Measurements from ENCODE around the gene NPIPB8.
"Not testable (repeated sequence)": the region's sequence is repeated elsewhere in the genome, so short reads cannot be mapped to it uniquely, and the experiment has no call there.

NPIPB8 gene

GRCh38 chr16:28639959-28640358 is 2.1 kb downstream of the NPIPB8 start:
- not testable (repeated sequence) for DNase-seq

DNA sequence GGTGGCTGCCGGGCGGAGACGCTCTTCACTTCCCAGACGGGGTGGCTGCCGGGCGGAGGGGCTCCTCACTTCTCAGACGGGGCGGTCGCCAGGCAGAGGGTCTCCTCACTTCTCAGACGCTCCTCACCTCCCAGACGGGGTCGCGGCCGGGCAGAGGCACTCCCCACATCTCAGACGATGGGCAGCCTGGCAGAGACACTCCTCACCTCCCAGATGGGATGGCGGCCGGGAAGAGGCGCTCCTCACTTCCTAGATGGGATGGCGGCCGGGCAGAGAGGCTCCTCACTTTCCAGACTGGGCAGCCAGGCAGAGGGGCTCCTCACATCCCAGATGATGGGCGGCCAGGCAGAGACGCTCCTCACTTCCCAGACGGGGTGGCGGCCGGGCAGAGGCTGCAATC is 28.4 kb downstream of the NPIPB8 start:
- not testable (repeated sequence) for DNase-seq

DNA sequence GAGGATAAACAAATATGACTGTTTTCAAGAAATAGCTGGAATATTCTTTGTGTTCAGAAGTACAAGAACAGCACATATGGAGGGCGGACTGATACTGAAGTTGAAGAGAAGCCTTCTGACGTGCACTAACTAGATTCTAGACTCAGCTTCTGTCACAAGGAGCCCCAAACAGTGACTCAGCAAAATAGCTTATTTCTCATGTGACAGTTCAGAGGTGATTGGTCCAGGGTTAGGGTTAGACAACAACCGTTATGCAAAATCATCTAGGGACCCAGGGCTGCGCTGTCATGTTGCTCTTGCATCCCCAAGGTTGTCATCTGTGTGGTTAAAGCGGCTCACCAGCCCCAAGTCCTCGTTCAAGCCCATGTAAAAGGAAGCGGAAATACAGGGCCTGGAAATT is 29.6 kb downstream of the NPIPB8 start:
- DNase-seq, result not testable (repeated sequence)

- DNase-seq, result not testable (repeated sequence)
These were observed 30.3 kb downstream of the NPIPB8 start for GRCh38 chr16:28668199-28668598.

- not testable (repeated sequence) for DNase-seq
These were observed 50.6 kb downstream of the NPIPB8 start for GRCh38 chr16:28688327-28688952.

- not testable (repeated sequence) for DNase-seq
These were observed 51.6 kb downstream of the NPIPB8 start for GRCh38 chr16:28689425-28689824.

DNA sequence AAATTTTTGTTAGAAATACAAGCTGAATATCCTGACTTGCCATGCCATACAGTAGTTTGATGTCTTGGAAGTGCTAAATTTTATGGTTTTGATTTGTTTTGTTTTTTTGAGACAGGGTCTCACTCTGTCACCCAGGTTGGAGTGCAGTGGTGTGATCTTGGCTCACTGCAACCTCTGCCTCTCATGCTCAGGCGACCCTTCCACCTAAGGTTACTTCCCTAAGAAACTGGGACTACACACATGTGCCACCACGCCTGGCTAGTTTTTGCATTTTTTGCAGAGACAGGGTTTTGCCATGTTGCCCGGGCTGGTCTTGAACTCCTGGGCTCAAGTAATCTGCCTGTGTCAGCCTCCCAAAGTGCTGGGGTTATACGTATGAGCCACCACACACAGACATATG is 53.9 kb downstream of the NPIPB8 start:
- not testable (repeated sequence) for DNase-seq

- DNase-seq, result not testable (repeated sequence)
These were observed 55.5 kb downstream of the NPIPB8 start for GRCh38 chr16:28693257-28693950.

GRCh38 chr16:28699792-28700191 is 61.9 kb downstream of the NPIPB8 start:
- DNase-seq, result not testable (repeated sequence)

DNA sequence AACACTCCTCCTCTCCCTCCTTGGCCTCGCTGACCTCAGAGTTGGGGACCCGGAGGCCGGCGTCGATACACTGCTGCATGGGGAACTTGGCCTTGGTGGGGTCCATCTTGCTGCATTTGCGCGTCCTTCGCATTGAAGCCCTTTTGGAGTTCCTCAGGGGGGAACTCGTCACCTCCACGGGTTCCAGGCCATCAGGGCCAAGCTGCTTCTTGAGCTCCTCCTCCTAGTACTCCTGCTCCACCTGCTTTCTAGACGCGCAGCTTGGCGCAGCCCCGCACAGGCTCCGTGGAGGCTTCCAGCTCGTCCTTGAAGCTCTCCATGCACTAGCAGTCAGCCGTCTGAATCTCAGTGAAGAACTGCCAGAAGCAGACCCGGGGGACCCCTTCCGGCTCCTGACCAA is 62.5 kb downstream of the NPIPB8 start:
- DNase-seq, result not testable (repeated sequence)

- not testable (repeated sequence) for DNase-seq
These were observed 63.5 kb downstream of the NPIPB8 start for GRCh38 chr16:28701384-28701783.

DNA sequence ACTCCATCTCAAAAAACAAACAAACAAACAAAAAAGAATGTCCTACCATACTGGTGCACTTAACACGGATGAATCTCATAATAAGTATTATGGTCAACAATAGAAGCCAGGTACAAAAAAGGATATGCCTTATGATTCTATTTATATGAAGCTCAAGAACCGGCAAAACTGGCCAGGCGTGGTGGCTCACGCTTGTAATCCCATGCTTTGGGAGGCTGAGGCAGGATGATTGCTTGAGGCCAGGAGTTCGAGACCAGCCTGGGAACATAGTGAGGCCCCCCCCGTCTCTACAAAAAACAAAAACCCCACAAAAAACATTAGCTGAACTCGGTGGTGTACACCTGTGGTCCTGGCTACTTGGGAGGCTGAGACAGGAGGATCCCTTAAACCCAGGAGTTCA is 66.4 kb downstream of the NPIPB8 start:
- not testable (repeated sequence) for DNase-seq
